NCI-H1436 treated with DMSO at 0.1 percent for 48 hours (cell line): ENCODE data around the gene LRRC8E.
"Not testable (repeated sequence)": the region's sequence is repeated elsewhere in the genome, so short reads cannot be mapped to it uniquely, and the experiment has no call there.

Source experiments
- DNase-seq: peaks from one replicate; lab custom pipeline; 2025; lab: John Stamatoyannopoulos, UW

The LRRC8E gene

GRCh38 chr19:7908742-7909461 is 20.6 kb downstream of the LRRC8E start:
- DNase-seq, result no peak

DNA sequence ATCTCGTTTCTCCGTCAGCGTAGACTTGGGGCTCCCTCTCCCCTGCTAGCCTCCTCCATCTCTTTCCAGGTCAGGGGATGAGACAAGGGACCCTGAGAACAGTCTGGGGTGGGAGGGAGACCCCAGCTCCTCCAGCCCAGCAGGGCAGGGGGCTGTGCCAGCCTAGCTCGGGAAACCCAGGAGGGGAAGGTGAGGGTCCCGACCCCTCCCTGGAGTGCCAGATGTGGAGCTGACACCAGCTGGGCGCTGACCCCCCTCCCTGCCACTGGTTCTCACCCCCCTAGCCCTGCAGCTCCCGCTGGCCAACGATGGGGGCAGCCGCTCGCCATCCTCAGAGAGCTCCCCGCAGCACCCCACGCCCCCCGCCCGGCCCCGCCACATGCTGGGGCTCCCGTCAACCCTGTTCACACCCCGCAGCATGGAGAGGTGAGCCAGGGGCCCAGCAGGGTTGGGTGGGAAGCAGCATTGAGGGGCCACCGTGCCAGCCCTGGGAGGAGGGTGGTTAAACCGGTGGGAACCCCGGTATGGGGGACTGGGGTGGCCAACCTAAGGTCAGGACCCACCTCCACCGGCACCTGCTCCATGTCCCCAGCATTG is 21.3 kb downstream of the LRRC8E start:
- DNase-seq, result no peak

DNA sequence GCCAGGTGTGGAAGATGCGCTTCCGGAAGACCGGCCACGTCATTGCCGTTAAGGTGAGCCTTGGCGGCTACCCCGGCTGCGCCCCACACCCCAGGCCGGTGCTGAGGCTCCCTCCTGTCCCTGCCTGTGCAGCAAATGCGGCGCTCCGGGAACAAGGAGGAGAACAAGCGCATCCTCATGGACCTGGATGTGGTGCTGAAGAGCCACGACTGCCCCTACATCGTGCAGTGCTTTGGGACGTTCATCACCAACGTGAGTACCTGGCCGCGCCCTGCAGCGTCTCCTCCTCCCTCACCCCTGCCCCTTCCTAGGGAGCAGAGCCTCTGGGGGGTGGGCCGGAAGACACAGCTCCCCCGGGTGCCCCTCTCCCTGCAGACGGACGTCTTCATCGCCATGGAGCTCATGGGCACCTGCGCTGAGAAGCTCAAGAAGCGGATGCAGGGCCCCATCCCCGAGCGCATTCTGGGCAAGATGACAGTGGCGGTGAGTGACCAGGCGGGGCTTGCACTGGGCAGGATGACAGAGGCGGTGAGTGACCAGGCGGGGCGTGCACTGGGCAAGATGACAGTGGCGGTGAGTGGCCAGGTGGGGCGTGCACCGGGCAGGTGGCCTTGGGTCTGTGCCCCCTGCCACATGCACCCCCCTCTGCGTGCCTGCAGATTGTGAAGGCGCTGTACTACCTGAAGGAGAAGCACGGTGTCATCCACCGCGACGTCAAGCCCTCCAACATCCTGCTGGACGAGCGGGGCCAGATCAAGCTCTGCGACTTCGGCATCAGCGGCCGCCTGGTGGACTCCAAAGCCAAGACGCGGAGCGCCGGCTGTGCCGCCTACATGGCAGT is 22.2 kb downstream of the LRRC8E start:
- DNase-seq, result no peak

- DNase-seq, result no peak
These were observed 23.3 kb downstream of the LRRC8E start for GRCh38 chr19:7911508-7912143.

- DNase-seq, result no peak
These were observed 23.9 kb downstream of the LRRC8E start for GRCh38 chr19:7912144-7912696.

DNA sequence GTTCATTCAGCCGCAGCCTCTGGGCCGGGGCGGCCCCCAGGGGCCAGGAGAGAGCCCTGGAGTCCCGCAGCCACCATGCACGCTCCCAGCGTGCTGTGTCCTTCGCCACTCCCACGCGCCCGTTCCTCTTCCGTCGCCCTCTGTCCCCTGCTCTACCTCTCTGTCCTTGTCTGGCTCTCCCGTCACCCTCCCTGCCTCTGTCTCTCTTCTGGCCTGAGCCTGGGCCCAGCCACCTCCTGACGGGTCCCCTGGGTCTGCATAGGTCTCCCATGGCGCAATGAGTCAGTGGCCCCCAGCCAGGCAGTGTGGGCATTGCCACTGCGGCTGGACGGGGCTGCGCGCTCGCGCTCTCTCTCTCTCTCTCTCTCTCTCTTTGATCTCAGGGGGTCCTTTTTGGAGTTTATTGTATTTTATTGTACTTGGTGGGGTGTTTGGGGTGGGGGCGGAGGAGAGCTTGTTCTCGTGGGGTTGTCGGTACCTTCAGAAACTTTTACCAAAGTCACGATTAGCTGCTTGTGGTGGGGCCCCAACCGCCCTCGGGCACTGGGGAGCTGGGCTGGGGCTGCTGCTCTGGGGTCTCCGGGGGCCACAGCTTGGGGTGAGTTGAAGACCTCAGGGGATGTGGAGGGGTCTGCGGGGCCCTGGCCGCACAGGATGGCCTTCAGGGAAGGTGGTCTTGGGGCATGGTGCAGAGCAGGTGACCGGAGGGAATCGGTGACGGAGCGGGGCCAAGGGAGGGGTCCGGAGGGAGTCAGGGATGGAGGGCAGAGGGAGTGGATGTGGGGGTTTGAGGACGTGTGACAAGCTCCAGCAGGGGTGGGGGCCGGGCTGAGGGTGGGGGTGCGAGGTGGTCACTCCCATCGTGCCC is 24.6 kb downstream of the LRRC8E start:
- no peak for DNase-seq

DNA sequence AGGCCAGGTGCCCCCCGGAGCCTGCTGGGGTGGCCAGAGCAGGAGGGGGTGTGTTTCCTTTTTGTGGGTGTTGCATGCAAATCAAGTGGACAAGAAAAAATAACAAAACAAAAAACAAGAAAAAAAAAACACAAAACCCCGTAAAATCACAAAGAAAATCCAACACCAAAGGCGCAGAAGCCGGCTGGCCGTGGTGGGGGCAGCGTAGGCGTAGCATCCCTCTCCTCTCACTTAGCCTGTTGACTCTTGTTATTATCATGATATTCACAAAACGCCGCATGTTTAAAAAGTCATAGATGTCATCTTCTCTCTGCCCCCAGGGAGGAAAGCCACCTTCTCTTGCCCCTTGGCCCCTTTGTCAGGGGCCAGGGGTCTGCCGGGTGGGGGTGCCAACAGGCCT is 25.3 kb downstream of the LRRC8E start:
- DNase-seq, result no peak

- no peak for DNase-seq
These were observed 25.8 kb downstream of the LRRC8E start for GRCh38 chr19:7914099-7914498.

GRCh38 chr19:7914598-7915045 is 26.3 kb downstream of the LRRC8E start, which contains the start of gene TGFBR3L:
Gene TGFBR3L (plus strand): TSS chr19:7914830.
- no peak for DNase-seq

- DNase-seq, result no peak
These were observed 27.2 kb downstream of the LRRC8E start for GRCh38 chr19:7915250-7916102.

- DNase-seq, result no peak
These were observed 28.0 kb downstream of the LRRC8E start for GRCh38 chr19:7916103-7916954.

DNA sequence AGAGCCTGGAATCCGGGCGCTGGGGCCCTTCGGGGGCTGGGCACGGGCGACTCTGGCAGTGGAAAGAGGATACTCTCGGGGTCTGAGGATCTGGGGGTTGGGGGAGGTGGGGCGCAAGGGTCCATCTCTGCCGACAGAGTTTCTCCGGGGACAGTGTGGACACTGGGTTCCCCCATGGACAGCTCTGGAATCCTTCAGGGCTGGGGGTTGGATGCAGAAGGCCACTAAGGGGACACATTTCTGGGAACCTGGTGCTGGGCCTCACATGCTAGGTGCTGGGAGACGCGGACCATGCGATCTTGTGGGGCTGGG is 28.6 kb downstream of the LRRC8E start:
- DNase-seq, result no peak

- DNase-seq, result no peak
These were observed 29.2 kb downstream of the LRRC8E start for GRCh38 chr19:7917267-7918061.

DNA sequence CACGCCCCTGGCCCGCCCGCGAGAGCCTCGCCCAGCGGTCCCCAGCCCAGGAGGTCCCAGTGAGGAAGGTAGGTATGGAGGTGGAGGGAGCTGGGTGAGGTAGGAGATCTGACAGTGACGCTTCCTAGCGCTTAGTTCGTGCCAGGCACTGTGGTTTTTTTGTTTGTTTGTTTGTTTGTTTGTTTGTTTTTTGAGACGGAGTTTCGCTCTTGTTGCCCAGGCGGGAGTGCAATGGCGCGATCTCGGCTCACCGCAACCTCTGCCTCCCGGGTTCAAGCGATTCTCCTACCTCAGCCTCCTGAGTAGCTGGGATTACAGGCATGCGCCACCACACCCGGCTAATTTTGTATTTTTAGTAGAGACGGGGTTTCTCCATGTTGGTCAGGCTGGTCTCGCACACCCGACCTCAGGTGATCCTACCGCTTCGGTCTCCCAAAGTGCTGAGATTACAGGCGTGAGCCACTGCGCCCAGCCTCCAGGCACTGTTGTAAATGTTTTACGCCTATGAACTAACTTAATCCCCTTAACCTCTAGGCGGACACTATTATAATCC is 29.8 kb downstream of the LRRC8E start:
- DNase-seq, result not testable (repeated sequence)

DNA sequence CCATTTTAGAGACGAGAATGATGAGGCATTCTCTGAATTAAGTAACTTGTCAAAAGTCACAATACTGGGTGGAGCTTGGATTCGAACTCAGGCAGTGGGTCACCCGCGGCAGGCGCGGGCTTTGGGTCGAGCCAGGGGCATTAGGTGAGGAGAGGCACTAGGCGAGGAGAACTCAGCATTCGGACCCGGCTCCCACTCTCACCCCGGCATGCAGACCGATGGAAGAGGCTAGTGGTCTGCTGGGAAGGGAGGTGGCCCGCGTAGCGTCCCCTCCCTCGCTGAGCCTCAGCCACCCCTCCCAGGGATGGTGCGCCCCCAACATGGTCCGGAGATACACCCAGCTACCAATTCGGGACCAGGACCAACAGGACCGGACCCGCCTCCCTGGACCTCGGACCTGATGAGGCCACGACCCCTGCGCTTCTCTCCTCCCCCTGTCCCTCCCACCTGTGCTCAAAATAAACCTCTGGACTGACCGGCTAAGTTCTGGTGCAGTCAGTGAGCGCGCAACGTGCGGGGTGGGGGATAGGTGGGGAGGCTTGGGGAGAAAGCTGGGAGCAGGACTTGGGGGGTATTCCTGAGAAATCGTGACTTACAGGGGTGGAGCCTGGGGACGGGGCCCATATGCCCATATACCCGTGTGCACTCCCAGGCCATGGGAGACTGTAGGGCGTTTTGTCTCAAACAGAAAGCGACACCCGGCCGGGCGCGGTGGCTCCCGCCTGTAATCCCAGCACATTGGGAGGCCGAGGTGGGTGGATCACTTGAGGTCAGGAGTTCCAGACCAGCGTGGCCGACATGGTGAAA is 30.5 kb downstream of the LRRC8E start:
- DNase-seq, result no peak

- peak; percentile 71 for DNase-seq
These were observed 31.6 kb downstream of the LRRC8E start, which contains the start of gene SNAPC2 for GRCh38 chr19:7919610-7920518. Gene SNAPC2 (plus strand): TSS chr19:7920338. CDS start chr19:7920367, 29 bp downstream.
